Liver (tissue), 9 donors: ENCODE data around the gene TAMALIN. TPM values are rescaled to one million over a fixed set of nuclear protein-coding genes. Genes with fewer than 3 reads are reported as not detected.

Source experiments
- DNase-seq: peaks from one replicate; pipeline ENCODE4 v3.0.0-alpha.2; 2017; ENCODE audit warnings: low spot score
- H3K27ac ChIP-seq, 2 donors: one replicate each; pipeline ENCODE4 v1.7.0; 2013; ENCODE audit warnings: inconsistent platforms in 2 of 2, low read length in 2 of 2, control low read depth in 1 of 2, low read depth in 1 of 2, mild to moderate bottlenecking in 1 of 2
- H3K27me3 ChIP-seq, 4 donors: one replicate each; pipeline versions ENCODE4 v1.6.1 to v1.7.0; 2013; ENCODE audit warnings: low read length in 3 of 4, inconsistent platforms in 1 of 4, mild to moderate bottlenecking in 1 of 4, moderate library complexity in 1 of 4; ENCODE audit not compliant: control insufficient read depth in 4 of 4, insufficient read depth in 4 of 4
- H3K36me3 ChIP-seq, 4 donors: one replicate each; pipeline versions ENCODE4 v1.6.1 to v1.7.0; 2013; ENCODE audit warnings: low read length in 3 of 4, mild to moderate bottlenecking in 3 of 4, low read depth in 1 of 4, moderate library complexity in 1 of 4; ENCODE audit not compliant: control insufficient read depth in 4 of 4, insufficient read depth in 3 of 4
- H3K4me1 ChIP-seq, 4 donors: one replicate each; pipeline versions ENCODE4 v1.6.1 to v1.7.0; 2013; ENCODE audit warnings: low read length in 3 of 4, mild to moderate bottlenecking in 3 of 4, moderate library complexity in 1 of 4; ENCODE audit not compliant: control insufficient read depth in 4 of 4, insufficient read depth in 4 of 4
- H3K4me3 ChIP-seq, 3 donors: one replicate each; pipeline versions ENCODE4 v1.6.1 to v1.7.0; 2013; ENCODE audit warnings: low read length in 3 of 3, control low read depth in 1 of 3, low read depth in 1 of 3, mild to moderate bottlenecking in 1 of 3
- H3K9ac ChIP-seq, 2 donors: one replicate each; pipeline ENCODE4 v1.7.0; 2013; ENCODE audit warnings: low read length in 2 of 2, mild to moderate bottlenecking in 2 of 2, moderate library complexity in 2 of 2, control low read depth in 1 of 2, low read depth in 1 of 2
- H3K9me3 ChIP-seq, 4 donors: one replicate each; pipeline versions ENCODE4 v1.6.1 to v1.7.0; 2013; ENCODE audit warnings: low read length in 3 of 4; ENCODE audit not compliant: control insufficient read depth in 4 of 4
- EGR1 ChIP-seq, 2 donors: IDR thresholded peaks; 2 replicates each; pipeline ENCODE4 v1.6.1; 2016 to 2018; ENCODE audit warnings: antibody characterized with exemption in 2 of 2, low read depth in 2 of 2
- FOXA1 ChIP-seq: IDR thresholded peaks from 2 replicates; pipeline ENCODE4 v1.6.1; 2016; ENCODE audit warnings: antibody characterized with exemption
- HNF4A ChIP-seq, 2 donors: conservative IDR thresholded peaks; 2 replicates each; pipeline ENCODE4 v1.6.1; 2016; ENCODE audit warnings: antibody characterized with exemption in 2 of 2, mild to moderate bottlenecking in 2 of 2
- MAX ChIP-seq: IDR thresholded peaks from 2 replicates; pipeline ENCODE4 v1.6.1; 2016; ENCODE audit warnings: antibody characterized with exemption
- NR2F2 ChIP-seq: IDR thresholded peaks from 2 replicates; pipeline ENCODE4 v1.6.1; 2016; ENCODE audit warnings: antibody characterized with exemption
- RAD21 ChIP-seq, 2 donors: IDR thresholded peaks; 2 replicates each; pipeline ENCODE4 v1.6.1; 2016; ENCODE audit warnings: antibody characterized with exemption in 2 of 2, mild to moderate bottlenecking in 2 of 2
- REST ChIP-seq: IDR thresholded peaks from 2 replicates; pipeline ENCODE4 v1.6.1; 2016; ENCODE audit warnings: antibody characterized with exemption, mild to moderate bottlenecking
- TAF1 ChIP-seq: conservative IDR thresholded peaks from 2 replicates; pipeline ENCODE4 v1.6.1; 2016; ENCODE audit warnings: antibody characterized with exemption, mild to moderate bottlenecking
- WGBS: extraction: QIAGEN DNeasy Blood & Tissue Kit; methylation state at CpG from one replicate; pipeline ENCODE4 v1.1.7; 2013; 5-methylcytosine and 5-hydroxymethylcytosine counted together
- polyA plus RNA-seq, 2 donors: library from polyadenylated mRNA; stranded (reverse) in 1 of 2; unstranded in 1 of 2; fragments of 200-250 nt in 1 of 2; fragments of >200 nt in 1 of 2; fragmentation: Nextera tagmentation in 1 of 2; extraction: Ambion mirVana in 1 of 2; gene quantifications; one replicate each; pipeline versions ENCODE4 v1.2.1 to v1.2.3, GENCODE V29; 2013 to 2015
- total RNA-seq, 2 donors: library from RNA; depleted of rRNA; stranded (reverse); fragments of >200 nt; gene quantifications; one replicate each; pipeline ENCODE4 v1.2.3, GENCODE V29; 2014
- donor health status: healthy.
- donor health status: healthy.
- donor health status: healthy.
- donor health status: healthy.
- donor health status: healthy.

TAMALIN gene
- total and polyA plus RNA-seq, 4 donors = 1.1 to 9.9 (median 2.5) TPM

- Histone ChIP-seq H3K27ac (no peak overlapping the region), H3K9me3 (no peaks in the 10 kb centered on the region), H3K36me3 (no peaks in the 10 kb centered on the region), H3K27me3 (no peaks in the 10 kb centered on the region), H3K4me1 (peaks cover 0 to 7% (median 3%) of the 10 kb centered on the region in 4 donors), H3K4me3 (no peak overlapping the region), H3K9ac (no peak overlapping the region)
- 73% methylated on average over 6 of the region's 6 CpGs for WGBS
- TF ChIP-seq TAF1 = no peak
- no peak for TF ChIP-seq FOXA1
- TF ChIP-seq REST = peak; percentile 28
- DNase-seq = no peak
Observed at GRCh38 chr12:52041695-52042123, 35.0 kb downstream of the TAMALIN start.

GRCh38 chr12:52042706-52043385, 36.1 kb downstream of the TAMALIN start:
- peaks cover 0 to 6% (median 3%) of the 10 kb centered on the region in 4 donors for H3K4me1 ChIP-seq
- H3K4me3 ChIP-seq = no peak overlapping the region
- WGBS = 89% methylated on average over 8 of the region's 8 CpGs
- peak overlapping the region in 1 of 2 donors; percentile 40 for H3K27ac ChIP-seq
- H3K9ac ChIP-seq = no peak overlapping the region
- no peak for DNase-seq
- TF ChIP-seq REST = no peak
- TF ChIP-seq EGR1 (IDR thresholded peaks at IDR 0.05; ENCODE audit: low read depth in 2 of 2) = no peak
- TF ChIP-seq RAD21 (IDR thresholded peaks at IDR 0.05) = no peak
- no peak for TF ChIP-seq HNF4A (conservative IDR thresholded peaks at IDR 0.05)
- peak; percentile 68 for TF ChIP-seq NR2F2
- TF ChIP-seq MAX = no peak
- H3K36me3 ChIP-seq = no peaks in the 10 kb centered on the region
- H3K9me3 ChIP-seq = no peaks in the 10 kb centered on the region
- no peaks in the 10 kb centered on the region for H3K27me3 ChIP-seq
